ENCODE results near the gene SETBP1.

Gene SETBP1

GRCh38 chr18:44786257-44786656, 105.6 kb downstream of the SETBP1 start:
- no peak overlapping the region for H3K4me3 ChIP-seq (ENCODE audit: insufficient read depth, low read depth, low read length)
- H3K27me3 ChIP-seq (ENCODE audit: control insufficient read depth, insufficient read depth, low read length, poor library complexity, severe bottlenecking) = no peaks in the 10 kb centered on the region
- no peak overlapping the region for H3K27ac ChIP-seq (ENCODE audit: insufficient read depth, low read depth, low read length, poor library complexity, severe bottlenecking)
- H3K36me3 ChIP-seq (ENCODE audit: control insufficient read depth, insufficient read depth, low read length) = no peaks in the 10 kb centered on the region
- H3K4me1 ChIP-seq (ENCODE audit: control insufficient read depth, insufficient read depth, low read length) = peaks cover 12% of the 10 kb centered on the region
- no peaks in the 10 kb centered on the region for H3K9me3 ChIP-seq (ENCODE audit: control insufficient read depth, low read length)

- no peak overlapping the region for H3K27ac ChIP-seq (ENCODE audit: insufficient read depth, low read depth, low read length, poor library complexity, severe bottlenecking)
- no peaks in the 10 kb centered on the region for H3K9me3 ChIP-seq (ENCODE audit: control insufficient read depth, low read length)
- WGBS, 2 experiments = 90 to 96% methylated on average over 6 of the region's 6 CpGs
- H3K36me3 ChIP-seq (ENCODE audit: control insufficient read depth, insufficient read depth, low read length) = no peaks in the 10 kb centered on the region
- H3K4me3 ChIP-seq (ENCODE audit: insufficient read depth, low read depth, low read length) = no peak overlapping the region
- peaks cover 11% of the 10 kb centered on the region for H3K4me1 ChIP-seq (ENCODE audit: control insufficient read depth, insufficient read depth, low read length)
- no peaks in the 10 kb centered on the region for H3K27me3 ChIP-seq (ENCODE audit: control insufficient read depth, insufficient read depth, low read length, poor library complexity, severe bottlenecking)
Measured at GRCh38 chr18:44786688-44787087, 106.0 kb downstream of the SETBP1 start.

GRCh38 chr18:44788334-44788733, 107.6 kb downstream of the SETBP1 start:
- Histone ChIP-seq H3K4me3 (ENCODE audit: insufficient read depth, low read depth, low read length) (no peak overlapping the region), H3K36me3 (ENCODE audit: control insufficient read depth, insufficient read depth, low read length) (no peaks in the 10 kb centered on the region), H3K27me3 (ENCODE audit: control insufficient read depth, insufficient read depth, low read length, poor library complexity, severe bottlenecking) (no peaks in the 10 kb centered on the region), H3K27ac (ENCODE audit: insufficient read depth, low read depth, low read length, poor library complexity, severe bottlenecking) (no peak overlapping the region), H3K4me1 (ENCODE audit: control insufficient read depth, insufficient read depth, low read length) (peaks cover 15% of the 10 kb centered on the region), H3K9me3 (ENCODE audit: control insufficient read depth, low read length) (no peaks in the 10 kb centered on the region)
- WGBS, 2 experiments = 92 to 100% methylated on average over 1 of the region's 1 CpG

- Histone ChIP-seq H3K36me3 (ENCODE audit: control insufficient read depth, insufficient read depth, low read length) (no peaks in the 10 kb centered on the region), H3K27me3 (ENCODE audit: control insufficient read depth, insufficient read depth, low read length, poor library complexity, severe bottlenecking) (no peaks in the 10 kb centered on the region), H3K4me3 (ENCODE audit: insufficient read depth, low read depth, low read length) (no peak overlapping the region), H3K27ac (ENCODE audit: insufficient read depth, low read depth, low read length, poor library complexity, severe bottlenecking) (peak overlapping the region; percentile 1), H3K4me1 (ENCODE audit: control insufficient read depth, insufficient read depth, low read length) (peaks cover 28% of the 10 kb centered on the region), H3K9me3 (ENCODE audit: control insufficient read depth, low read length) (no peaks in the 10 kb centered on the region)
- 48 to 52% methylated on average over 2 to 3 of the region's 4 CpGs for WGBS, 2 experiments
Measured at GRCh38 chr18:44789710-44790109, 109.0 kb downstream of the SETBP1 start.

- Histone ChIP-seq H3K9me3 (ENCODE audit: control insufficient read depth, low read length) (no peaks in the 10 kb centered on the region), H3K27me3 (ENCODE audit: control insufficient read depth, insufficient read depth, low read length, poor library complexity, severe bottlenecking) (no peaks in the 10 kb centered on the region), H3K4me1 (ENCODE audit: control insufficient read depth, insufficient read depth, low read length) (peaks cover 29% of the 10 kb centered on the region), H3K27ac (ENCODE audit: insufficient read depth, low read depth, low read length, poor library complexity, severe bottlenecking) (no peak overlapping the region), H3K4me3 (ENCODE audit: insufficient read depth, low read depth, low read length) (no peak overlapping the region), H3K36me3 (ENCODE audit: control insufficient read depth, insufficient read depth, low read length) (no peaks in the 10 kb centered on the region)
- WGBS, 2 experiments = 90 to 99% methylated on average over 3 to 4 of the region's 4 CpGs
Measured at GRCh38 chr18:44790860-44791259, 110.2 kb downstream of the SETBP1 start.

GRCh38 chr18:44791520-44791919, 110.8 kb downstream of the SETBP1 start:
- 92 to 94% methylated on average over 8 of the region's 8 CpGs for WGBS, 2 experiments
- H3K4me1 ChIP-seq (ENCODE audit: control insufficient read depth, insufficient read depth, low read length) = peaks cover 29% of the 10 kb centered on the region
- no peak overlapping the region for H3K4me3 ChIP-seq (ENCODE audit: insufficient read depth, low read depth, low read length)
- no peaks in the 10 kb centered on the region for H3K27me3 ChIP-seq (ENCODE audit: control insufficient read depth, insufficient read depth, low read length, poor library complexity, severe bottlenecking)
- H3K36me3 ChIP-seq (ENCODE audit: control insufficient read depth, insufficient read depth, low read length) = no peaks in the 10 kb centered on the region
- no peaks in the 10 kb centered on the region for H3K9me3 ChIP-seq (ENCODE audit: control insufficient read depth, low read length)
- no peak overlapping the region for H3K27ac ChIP-seq (ENCODE audit: insufficient read depth, low read depth, low read length, poor library complexity, severe bottlenecking)

- Histone ChIP-seq H3K9me3 (ENCODE audit: control insufficient read depth, low read length) (no peaks in the 10 kb centered on the region), H3K36me3 (ENCODE audit: control insufficient read depth, insufficient read depth, low read length) (no peaks in the 10 kb centered on the region), H3K4me1 (ENCODE audit: control insufficient read depth, insufficient read depth, low read length) (peaks cover 29% of the 10 kb centered on the region), H3K4me3 (ENCODE audit: insufficient read depth, low read depth, low read length) (no peak overlapping the region), H3K27ac (ENCODE audit: insufficient read depth, low read depth, low read length, poor library complexity, severe bottlenecking) (no peak overlapping the region), H3K27me3 (ENCODE audit: control insufficient read depth, insufficient read depth, low read length, poor library complexity, severe bottlenecking) (no peaks in the 10 kb centered on the region)
- WGBS, 2 experiments = 84% methylated on average over 7 to 8 of the region's 8 CpGs
Measured at GRCh38 chr18:44792456-44793061, 111.9 kb downstream of the SETBP1 start.

- WGBS, 2 experiments = 87 to 94% methylated on average over 2 of the region's 2 CpGs
- Histone ChIP-seq H3K36me3 (ENCODE audit: control insufficient read depth, insufficient read depth, low read length) (no peaks in the 10 kb centered on the region), H3K9me3 (ENCODE audit: control insufficient read depth, low read length) (no peaks in the 10 kb centered on the region), H3K27me3 (ENCODE audit: control insufficient read depth, insufficient read depth, low read length, poor library complexity, severe bottlenecking) (no peaks in the 10 kb centered on the region), H3K4me1 (ENCODE audit: control insufficient read depth, insufficient read depth, low read length) (peaks cover 29% of the 10 kb centered on the region), H3K4me3 (ENCODE audit: insufficient read depth, low read depth, low read length) (no peak overlapping the region), H3K27ac (ENCODE audit: insufficient read depth, low read depth, low read length, poor library complexity, severe bottlenecking) (no peak overlapping the region)
Measured at GRCh38 chr18:44793194-44793593, 112.5 kb downstream of the SETBP1 start.

- no peaks in the 10 kb centered on the region for H3K36me3 ChIP-seq (ENCODE audit: control insufficient read depth, insufficient read depth, low read length)
- no peaks in the 10 kb centered on the region for H3K27me3 ChIP-seq (ENCODE audit: control insufficient read depth, insufficient read depth, low read length, poor library complexity, severe bottlenecking)
- no peaks in the 10 kb centered on the region for H3K9me3 ChIP-seq (ENCODE audit: control insufficient read depth, low read length)
- 89 to 95% methylated on average over 1 of the region's 1 CpG for WGBS, 2 experiments
- no peak overlapping the region for H3K27ac ChIP-seq (ENCODE audit: insufficient read depth, low read depth, low read length, poor library complexity, severe bottlenecking)
- peaks cover 29% of the 10 kb centered on the region for H3K4me1 ChIP-seq (ENCODE audit: control insufficient read depth, insufficient read depth, low read length)
- no peak overlapping the region for H3K4me3 ChIP-seq (ENCODE audit: insufficient read depth, low read depth, low read length)
Measured at GRCh38 chr18:44793685-44794084, 113.0 kb downstream of the SETBP1 start.

- Histone ChIP-seq H3K4me1 (ENCODE audit: control insufficient read depth, insufficient read depth, low read length) (peaks cover 20% of the 10 kb centered on the region), H3K36me3 (ENCODE audit: control insufficient read depth, insufficient read depth, low read length) (no peaks in the 10 kb centered on the region), H3K27ac (ENCODE audit: insufficient read depth, low read depth, low read length, poor library complexity, severe bottlenecking) (no peak overlapping the region), H3K27me3 (ENCODE audit: control insufficient read depth, insufficient read depth, low read length, poor library complexity, severe bottlenecking) (no peaks in the 10 kb centered on the region), H3K4me3 (ENCODE audit: insufficient read depth, low read depth, low read length) (no peak overlapping the region), H3K9me3 (ENCODE audit: control insufficient read depth, low read length) (no peaks in the 10 kb centered on the region)
- WGBS, 2 experiments = 97% methylated on average over 4 of the region's 4 CpGs
Measured at GRCh38 chr18:44795241-44795640, 114.6 kb downstream of the SETBP1 start.

Data from ectodermal cell (in vitro differentiated cells).